Tibial nerve (tissue), 4 donors: ENCODE results near the gene ASAP3. TPM values are rescaled to one million over a fixed set of nuclear protein-coding genes. Genes with fewer than 3 reads are reported as not detected.

Experiments used
- DNase-seq, 2 donors: peaks; one replicate each; pipeline ENCODE4 v3.0.0-alpha.2; 2019; ENCODE audit warnings: low spot score in 2 of 2
- H3K27ac ChIP-seq, 4 donors: fragments of 200-600 bp; sonication (generic) in 3 of 4; one replicate each; pipeline ENCODE4 v1.5.1; 2017 to 2019; ENCODE audit warnings: mild to moderate bottlenecking in 1 of 4
- H3K27me3 ChIP-seq, 2 donors: fragments of 200-600 bp; sonication (generic) in 1 of 2; one replicate each; pipeline versions ENCODE4 v1.5.1 to v1.6.0; 2017 to 2019
- H3K36me3 ChIP-seq, 3 donors: fragments of 200-600 bp; sonication (generic); one replicate each; pipeline ENCODE4 v1.5.1; 2018 to 2019
- H3K4me1 ChIP-seq, 4 donors: fragments of 200-600 bp; sonication (generic) in 3 of 4; one replicate each; pipeline ENCODE4 v1.5.1; 2017 to 2019
- H3K4me3 ChIP-seq, 4 donors: fragments of 200-600 bp; sonication (generic) in 3 of 4; one replicate each; pipeline ENCODE4 v1.5.1; 2017 to 2019; ENCODE audit warnings: mild to moderate bottlenecking in 1 of 4, moderate library complexity in 1 of 4
- H3K9me3 ChIP-seq, 4 donors: fragments of 200-600 bp; sonication (generic) in 3 of 4; one replicate each; pipeline ENCODE4 v1.5.1; 2017 to 2019
- CTCF ChIP-seq, 5 experiments: fragments of 200-600 bp in 3 of 5; fragments of 450-650 bp in 2 of 5; sonication (generic) in 3 of 5; IDR thresholded peaks; one replicate each; pipeline ENCODE4 v1.5.1; 2016 to 2019; ENCODE audit warnings: antibody characterized with exemption in 5 of 5, mild to moderate bottlenecking in 3 of 5, moderate library complexity in 2 of 5
- EP300 ChIP-seq, 2 donors: sonication (generic); formaldehyde crosslinking; IDR thresholded peaks; one replicate each; pipeline ENCODE4 v1.6.1; 2017; ENCODE audit warnings: antibody characterized with exemption in 2 of 2, mild to moderate bottlenecking in 1 of 2
- POLR2A ChIP-seq, 2 donors: fragments of 450-650 bp; IDR thresholded peaks; one replicate each; pipeline ENCODE4 v1.6.1; 2017; ENCODE audit warnings: antibody characterized with exemption in 2 of 2, mild to moderate bottlenecking in 2 of 2, moderate library complexity in 2 of 2
- WGBS, 2 donors: methylation state at CpG; one replicate each; pipeline ENCODE4 v1.1.5; 2018; 5-methylcytosine and 5-hydroxymethylcytosine counted together
- total RNA-seq, 4 donors: library from RNA; depleted of rRNA; stranded (reverse); fragments of >200 nt; gene quantifications; one replicate each; pipeline ENCODE4 v1.1.0, GENCODE V29; 2016

Gene ASAP3
- total RNA-seq, 4 donors from 2014 or later, result 79.8 to 140 (median 117) TPM

GRCh38 chr1:23433122-23433521 is 50.9 kb downstream of the ASAP3 start:
- H3K9me3 ChIP-seq, result no peaks in the 10 kb centered on the region
- peaks cover 2 to 100% (median 17%) of the 10 kb centered on the region in 3 donors for H3K36me3 ChIP-seq
- H3K4me1 ChIP-seq, result peaks cover 0 to 8% (median 0%) of the 10 kb centered on the region in 4 donors
- DNase-seq, result no peak
- 93 to 98% methylated on average over 7 to 10 of the region's 10 CpGs for WGBS, 2 donors
- H3K27ac ChIP-seq, result no peak overlapping the region
- TF ChIP-seq EP300 (IDR thresholded peaks at IDR 0.05) (no peak), CTCF (IDR thresholded peaks at IDR 0.05) (no peak), POLR2A (IDR thresholded peaks at IDR 0.05) (no peak)
- H3K27me3 ChIP-seq, result no peaks in the 10 kb centered on the region
- no peak overlapping the region for H3K4me3 ChIP-seq

- TF ChIP-seq CTCF (IDR thresholded peaks at IDR 0.05), result no peak
- TF ChIP-seq POLR2A (IDR thresholded peaks at IDR 0.05), result no peak
- no peak for TF ChIP-seq EP300 (IDR thresholded peaks at IDR 0.05)
- Histone ChIP-seq H3K4me3 (no peak overlapping the region), H3K4me1 (peaks cover 0 to 1% (median 0%) of the 10 kb centered on the region in 4 donors), H3K27ac (no peak overlapping the region), H3K27me3 (no peaks in the 10 kb centered on the region), H3K36me3 (peaks cover 2 to 87% (median 17%) of the 10 kb centered on the region in 3 donors), H3K9me3 (no peaks in the 10 kb centered on the region)
- no peak for DNase-seq
- WGBS, 2 donors, result 86% methylated on average over 2 to 5 of the region's 5 CpGs
These were observed 52.5 kb downstream of the ASAP3 start for GRCh38 chr1:23431431-23431830.

- TF ChIP-seq CTCF (IDR thresholded peaks at IDR 0.05), result no peak
- no peak for TF ChIP-seq POLR2A (IDR thresholded peaks at IDR 0.05)
- TF ChIP-seq EP300 (IDR thresholded peaks at IDR 0.05), result no peak
- H3K9me3 ChIP-seq, result no peaks in the 10 kb centered on the region
- DNase-seq, result no peak
- H3K4me3 ChIP-seq, result no peak overlapping the region
- no peaks in the 10 kb centered on the region for H3K4me1 ChIP-seq
- no peaks in the 10 kb centered on the region for H3K27me3 ChIP-seq
- H3K36me3 ChIP-seq, result peaks cover 2 to 81% (median 17%) of the 10 kb centered on the region in 3 donors
- 93 to 94% methylated on average over 12 of the region's 12 CpGs for WGBS, 2 donors
- no peak overlapping the region for H3K27ac ChIP-seq
These were observed 53.2 kb downstream of the ASAP3 start for GRCh38 chr1:23430803-23431202.

GRCh38 chr1:23428136-23428905 is 55.7 kb downstream of the ASAP3 start:
- TF ChIP-seq POLR2A (IDR thresholded peaks at IDR 0.05) (no peak), CTCF (IDR thresholded peaks at IDR 0.05) (no peak), EP300 (IDR thresholded peaks at IDR 0.05) (no peak)
- no peaks in the 10 kb centered on the region for H3K9me3 ChIP-seq

GRCh38 chr1:23427550-23427949 is 56.4 kb downstream of the ASAP3 start:
- DNase-seq, result no peak
- no peaks in the 10 kb centered on the region for H3K9me3 ChIP-seq

More at GRCh38 chr1:23428136-23428905, 55.7 kb downstream of the ASAP3 start:
- no peak overlapping the region for H3K27ac ChIP-seq
- H3K36me3 ChIP-seq, result peaks cover 2 to 56% (median 9%) of the 10 kb centered on the region in 3 donors
- DNase-seq, result no peak
- WGBS, 2 donors, result 85 to 86% methylated on average over 2 of the region's 2 CpGs
- no peaks in the 10 kb centered on the region for H3K27me3 ChIP-seq
- H3K4me1 ChIP-seq, result peaks cover 0 to 21% (median 11%) of the 10 kb centered on the region in 4 donors
- no peak overlapping the region for H3K4me3 ChIP-seq

More at GRCh38 chr1:23427550-23427949, 56.4 kb downstream of the ASAP3 start:
- Histone ChIP-seq H3K4me1 (peaks cover 0 to 29% (median 17%) of the 10 kb centered on the region in 4 donors), H3K27me3 (no peaks in the 10 kb centered on the region), H3K4me3 (no peak overlapping the region), H3K36me3 (peaks cover 2 to 48% (median 4%) of the 10 kb centered on the region in 3 donors), H3K27ac (no peak overlapping the region)
- WGBS, 2 donors, result 88 to 98% methylated on average over 3 of the region's 3 CpGs
- TF ChIP-seq CTCF (IDR thresholded peaks at IDR 0.05), result no peak
- no peak for TF ChIP-seq EP300 (IDR thresholded peaks at IDR 0.05)
- no peak for TF ChIP-seq POLR2A (IDR thresholded peaks at IDR 0.05)
